GM23338 (cell line): ENCODE data around the gene WNT2.

Experiments used
- CREB1 ChIP-seq: fragments of 250-450 bp; sonication (Bioruptor Pico); IDR thresholded peaks from 2 replicates; pipeline ENCODE4 v1.5.0; 2020; ENCODE audit warnings: low read depth, mild to moderate bottlenecking, moderate library complexity
- EZH2 ChIP-seq: fragments of 200-600 bp; sonication (generic); IDR thresholded peaks from one replicate; pipeline ENCODE4 v1.8.0; 2017; ENCODE audit warnings: antibody characterized with exemption, mild to moderate bottlenecking, low read depth; ENCODE audit not compliant: unreplicated experiment
- EZH2phosphoT487 ChIP-seq: fragments of 200-600 bp; sonication (generic); IDR thresholded peaks from one replicate; pipeline ENCODE4 v1.8.1; 2018; ENCODE audit warnings: antibody characterized with exemption; ENCODE audit not compliant: unreplicated experiment
- JUNB ChIP-seq: IDR thresholded peaks from one replicate; pipeline ENCODE4 v1.6.1; 2016; ENCODE audit warnings: antibody characterized with exemption; ENCODE audit not compliant: unreplicated experiment
- NANOG ChIP-seq: IDR thresholded peaks from 2 replicates; pipeline ENCODE4 v1.6.1; 2016; ENCODE audit warnings: antibody characterized with exemption, borderline replicate concordance
- POLR2AphosphoS5 ChIP-seq: IDR thresholded peaks from 2 replicates; pipeline ENCODE4 v1.6.1; 2016; ENCODE audit warnings: antibody characterized with exemption, low read depth
- STAT1 ChIP-seq: IDR thresholded peaks from one replicate; pipeline ENCODE4 v1.6.1; 2016; ENCODE audit warnings: antibody characterized with exemption; ENCODE audit not compliant: unreplicated experiment
- ZNF114 ChIP-seq: fragments of 250-450 bp; sonication (Bioruptor Pico); IDR thresholded peaks from 2 replicates; pipeline ENCODE4 v1.5.0; 2020; ENCODE audit warnings: mild to moderate bottlenecking, moderate library complexity
- TF ChIP-seq, protein P1 (sequence below): IDR thresholded peaks from one replicate; pipeline ENCODE4 v1.6.1; 2018; ENCODE audit warnings: antibody characterized with exemption; ENCODE audit not compliant: unreplicated experiment
- TF ChIP-seq, protein P2 (sequence below), 2 experiments: fragments of 200-600 bp in 1 of 2; sonication (generic) in 1 of 2; conservative IDR thresholded peaks; 2 replicates each; pipeline versions ENCODE4 v1.5.1 to v1.6.1; 2016 to 2017; ENCODE audit warnings: antibody characterized with exemption in 2 of 2, low read depth in 2 of 2, mild to moderate bottlenecking in 2 of 2, moderate library complexity in 1 of 2

DNA sequence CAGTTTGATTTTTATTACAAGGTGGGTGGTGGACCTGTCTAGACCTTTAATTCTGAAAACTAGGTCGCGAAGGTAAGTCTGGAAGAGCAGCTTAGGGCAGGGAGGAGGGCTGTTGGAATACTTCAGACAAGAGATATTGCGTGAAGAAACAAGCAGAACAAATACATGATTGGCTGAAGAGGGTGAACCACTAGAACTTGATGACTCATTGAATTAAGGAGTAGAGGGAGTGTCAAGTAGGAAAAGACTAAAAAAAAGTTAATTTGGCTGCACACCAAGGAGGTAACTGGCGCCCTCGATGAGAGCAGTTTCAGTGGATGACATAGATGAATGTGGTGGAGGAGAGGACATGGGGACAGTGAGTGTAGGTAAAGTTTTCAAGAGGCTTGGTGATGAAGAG lies 41.3 kb downstream of the WNT2 start:
- TF ChIP-seq, protein P1, sequence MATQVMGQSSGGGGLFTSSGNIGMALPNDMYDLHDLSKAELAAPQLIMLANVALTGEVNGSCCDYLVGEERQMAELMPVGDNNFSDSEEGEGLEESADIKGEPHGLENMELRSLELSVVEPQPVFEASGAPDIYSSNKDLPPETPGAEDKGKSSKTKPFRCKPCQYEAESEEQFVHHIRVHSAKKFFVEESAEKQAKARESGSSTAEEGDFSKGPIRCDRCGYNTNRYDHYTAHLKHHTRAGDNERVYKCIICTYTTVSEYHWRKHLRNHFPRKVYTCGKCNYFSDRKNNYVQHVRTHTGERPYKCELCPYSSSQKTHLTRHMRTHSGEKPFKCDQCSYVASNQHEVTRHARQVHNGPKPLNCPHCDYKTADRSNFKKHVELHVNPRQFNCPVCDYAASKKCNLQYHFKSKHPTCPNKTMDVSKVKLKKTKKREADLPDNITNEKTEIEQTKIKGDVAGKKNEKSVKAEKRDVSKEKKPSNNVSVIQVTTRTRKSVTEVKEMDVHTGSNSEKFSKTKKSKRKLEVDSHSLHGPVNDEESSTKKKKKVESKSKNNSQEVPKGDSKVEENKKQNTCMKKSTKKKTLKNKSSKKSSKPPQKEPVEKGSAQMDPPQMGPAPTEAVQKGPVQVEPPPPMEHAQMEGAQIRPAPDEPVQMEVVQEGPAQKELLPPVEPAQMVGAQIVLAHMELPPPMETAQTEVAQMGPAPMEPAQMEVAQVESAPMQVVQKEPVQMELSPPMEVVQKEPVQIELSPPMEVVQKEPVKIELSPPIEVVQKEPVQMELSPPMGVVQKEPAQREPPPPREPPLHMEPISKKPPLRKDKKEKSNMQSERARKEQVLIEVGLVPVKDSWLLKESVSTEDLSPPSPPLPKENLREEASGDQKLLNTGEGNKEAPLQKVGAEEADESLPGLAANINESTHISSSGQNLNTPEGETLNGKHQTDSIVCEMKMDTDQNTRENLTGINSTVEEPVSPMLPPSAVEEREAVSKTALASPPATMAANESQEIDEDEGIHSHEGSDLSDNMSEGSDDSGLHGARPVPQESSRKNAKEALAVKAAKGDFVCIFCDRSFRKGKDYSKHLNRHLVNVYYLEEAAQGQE = no peak
- TF ChIP-seq EZH2phosphoT487 (no peak), POLR2AphosphoS5 (no peak), EZH2 (no peak), NANOG (no peak), STAT1 (no peak), CREB1 (CRISPR knock-in tag) (no peak), JUNB (no peak), ZNF114 (CRISPR knock-in tag) (no peak)
- TF ChIP-seq, protein P2, sequence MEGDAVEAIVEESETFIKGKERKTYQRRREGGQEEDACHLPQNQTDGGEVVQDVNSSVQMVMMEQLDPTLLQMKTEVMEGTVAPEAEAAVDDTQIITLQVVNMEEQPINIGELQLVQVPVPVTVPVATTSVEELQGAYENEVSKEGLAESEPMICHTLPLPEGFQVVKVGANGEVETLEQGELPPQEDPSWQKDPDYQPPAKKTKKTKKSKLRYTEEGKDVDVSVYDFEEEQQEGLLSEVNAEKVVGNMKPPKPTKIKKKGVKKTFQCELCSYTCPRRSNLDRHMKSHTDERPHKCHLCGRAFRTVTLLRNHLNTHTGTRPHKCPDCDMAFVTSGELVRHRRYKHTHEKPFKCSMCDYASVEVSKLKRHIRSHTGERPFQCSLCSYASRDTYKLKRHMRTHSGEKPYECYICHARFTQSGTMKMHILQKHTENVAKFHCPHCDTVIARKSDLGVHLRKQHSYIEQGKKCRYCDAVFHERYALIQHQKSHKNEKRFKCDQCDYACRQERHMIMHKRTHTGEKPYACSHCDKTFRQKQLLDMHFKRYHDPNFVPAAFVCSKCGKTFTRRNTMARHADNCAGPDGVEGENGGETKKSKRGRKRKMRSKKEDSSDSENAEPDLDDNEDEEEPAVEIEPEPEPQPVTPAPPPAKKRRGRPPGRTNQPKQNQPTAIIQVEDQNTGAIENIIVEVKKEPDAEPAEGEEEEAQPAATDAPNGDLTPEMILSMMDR (conservative IDR thresholded peaks at IDR 0.05; ENCODE audit: low read depth in 2 of 2) = no peak
